ENCODE measurements around the gene DCTN1.
"Not testable (repeated sequence)": the region's sequence is repeated elsewhere in the genome, so short reads cannot be mapped to it uniquely, and the experiment has no call there.

The DCTN1 gene

GRCh38 chr2:74369976-74370375 is 10.1 kb downstream of the DCTN1 start:
- no peak for DNase-seq (ENCODE audit: low spot score)

GRCh38 chr2:74368499-74368898 is 11.6 kb downstream of the DCTN1 start:
- no peak for DNase-seq (ENCODE audit: low spot score)

- DNase-seq (ENCODE audit: low spot score), result no peak
These were observed 12.3 kb downstream of the DCTN1 start for GRCh38 chr2:74367789-74368188.

- DNase-seq (ENCODE audit: low spot score), result no peak
These were observed 14.1 kb downstream of the DCTN1 start for GRCh38 chr2:74366036-74366435.

- no peak for DNase-seq (ENCODE audit: low spot score)
These were observed 15.3 kb downstream of the DCTN1 start for GRCh38 chr2:74364533-74365505.

- no peak for DNase-seq (ENCODE audit: low spot score)
These were observed 18.8 kb downstream of the DCTN1 start for GRCh38 chr2:74361327-74361726.

- no peak for DNase-seq (ENCODE audit: low spot score)
These were observed 22.5 kb downstream of the DCTN1 start for GRCh38 chr2:74357627-74358026.

GRCh38 chr2:74349889-74350288 is 30.2 kb downstream of the DCTN1 start:
- DNase-seq (ENCODE audit: low spot score), result no peak

- DNase-seq (ENCODE audit: low spot score), result no peak
These were observed 32.4 kb downstream of the DCTN1 start for GRCh38 chr2:74347742-74348141.

- no peak for DNase-seq (ENCODE audit: low spot score)
These were observed 32.8 kb downstream of the DCTN1 start for GRCh38 chr2:74347303-74347702.

- no peak for DNase-seq (ENCODE audit: low spot score)
These were observed 34.7 kb downstream of the DCTN1 start for GRCh38 chr2:74345272-74345943.

- no peak for DNase-seq (ENCODE audit: low spot score)
These were observed 36.8 kb downstream of the DCTN1 start, which contains the start of gene SLC4A5 for GRCh38 chr2:74343316-74343715. Gene SLC4A5, minus strand, starts transcription at chr2:74343416. Its CDS starts 28,393 bp downstream, at chr2:74315023.

- DNase-seq (ENCODE audit: low spot score), result not testable (repeated sequence)
These were observed 43.9 kb downstream of the DCTN1 start for GRCh38 chr2:74336227-74336626.

- peak; percentile 83 for DNase-seq (ENCODE audit: low spot score)
These were observed 45.2 kb downstream of the DCTN1 start for GRCh38 chr2:74334931-74335333.

- DNase-seq (ENCODE audit: low spot score), result no peak
These were observed 46.1 kb downstream of the DCTN1 start for GRCh38 chr2:74333896-74334586.

GRCh38 chr2:74333175-74333574 is 46.9 kb downstream of the DCTN1 start:
- no peak for DNase-seq (ENCODE audit: low spot score)

GRCh38 chr2:74332550-74333174 is 47.4 kb downstream of the DCTN1 start:
- DNase-seq (ENCODE audit: low spot score), result no peak

GRCh38 chr2:74328573-74328972 is 51.5 kb downstream of the DCTN1 start:
- DNase-seq (ENCODE audit: low spot score), result no peak

GRCh38 chr2:74328074-74328473 is 52.0 kb downstream of the DCTN1 start:
- peak; percentile 56 for DNase-seq (ENCODE audit: low spot score)

- no peak for DNase-seq (ENCODE audit: low spot score)
These were observed 52.5 kb downstream of the DCTN1 start for GRCh38 chr2:74327627-74328026.

- peak; percentile 53 for DNase-seq (ENCODE audit: low spot score)
These were observed 52.9 kb downstream of the DCTN1 start for GRCh38 chr2:74327199-74327598.

GRCh38 chr2:74325815-74326214 is 54.3 kb downstream of the DCTN1 start:
- DNase-seq (ENCODE audit: low spot score), result no peak
